LoVo (cell line): ENCODE measurements around the gene ZNF516.

ENCODE experiments used
- DNase-seq: peaks from one replicate; pipeline ENCODE4 v3.0.0-alpha.2; 2016; ENCODE audit warnings: low spot score

ZNF516 gene

DNA sequence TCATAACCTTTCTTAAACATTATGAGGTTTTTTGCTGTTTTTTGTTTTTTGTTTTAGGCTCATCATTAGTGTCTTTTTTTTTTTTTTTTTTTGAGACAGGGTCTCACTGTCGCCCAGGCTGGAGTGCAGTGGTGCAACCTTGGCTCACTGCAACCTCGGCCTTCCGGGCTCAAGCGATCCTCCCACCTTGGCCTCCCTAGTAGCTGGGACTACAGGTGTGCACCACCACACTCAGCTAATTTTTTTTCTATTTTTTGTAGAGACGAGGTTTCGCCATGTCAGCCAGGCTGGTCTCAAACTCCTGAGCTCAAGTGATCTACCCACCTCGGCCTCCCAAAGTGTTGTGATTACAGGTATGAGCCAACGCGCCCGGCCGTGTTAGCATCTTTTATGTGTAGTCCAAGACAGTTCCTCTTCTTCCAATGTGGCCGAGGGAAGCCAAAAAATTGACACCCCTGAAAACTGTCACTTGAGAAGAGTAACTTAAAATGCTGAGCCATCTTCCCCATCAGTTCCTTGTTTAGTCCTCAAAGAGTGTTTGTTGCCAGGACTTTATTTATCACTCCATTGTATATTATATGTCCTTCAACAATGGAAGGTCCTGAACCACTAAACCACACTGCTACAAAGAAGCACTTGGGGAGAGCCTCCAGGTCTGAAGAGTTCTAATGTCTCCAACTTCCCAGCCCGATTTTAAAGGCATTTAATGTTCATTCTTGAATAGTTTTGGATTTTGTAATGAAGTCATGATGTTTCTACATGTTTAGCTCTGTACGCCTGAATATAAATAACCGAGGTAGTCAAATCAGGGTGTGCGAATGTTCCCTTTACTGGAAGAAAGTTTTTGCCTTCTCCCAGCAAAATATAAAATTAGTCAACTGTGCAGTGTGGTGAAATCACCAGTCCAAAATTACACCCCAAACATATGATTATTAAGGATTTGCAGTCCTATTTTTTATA, 26.4 kb downstream of the ZNF516 start:
- no peak for DNase-seq

DNA sequence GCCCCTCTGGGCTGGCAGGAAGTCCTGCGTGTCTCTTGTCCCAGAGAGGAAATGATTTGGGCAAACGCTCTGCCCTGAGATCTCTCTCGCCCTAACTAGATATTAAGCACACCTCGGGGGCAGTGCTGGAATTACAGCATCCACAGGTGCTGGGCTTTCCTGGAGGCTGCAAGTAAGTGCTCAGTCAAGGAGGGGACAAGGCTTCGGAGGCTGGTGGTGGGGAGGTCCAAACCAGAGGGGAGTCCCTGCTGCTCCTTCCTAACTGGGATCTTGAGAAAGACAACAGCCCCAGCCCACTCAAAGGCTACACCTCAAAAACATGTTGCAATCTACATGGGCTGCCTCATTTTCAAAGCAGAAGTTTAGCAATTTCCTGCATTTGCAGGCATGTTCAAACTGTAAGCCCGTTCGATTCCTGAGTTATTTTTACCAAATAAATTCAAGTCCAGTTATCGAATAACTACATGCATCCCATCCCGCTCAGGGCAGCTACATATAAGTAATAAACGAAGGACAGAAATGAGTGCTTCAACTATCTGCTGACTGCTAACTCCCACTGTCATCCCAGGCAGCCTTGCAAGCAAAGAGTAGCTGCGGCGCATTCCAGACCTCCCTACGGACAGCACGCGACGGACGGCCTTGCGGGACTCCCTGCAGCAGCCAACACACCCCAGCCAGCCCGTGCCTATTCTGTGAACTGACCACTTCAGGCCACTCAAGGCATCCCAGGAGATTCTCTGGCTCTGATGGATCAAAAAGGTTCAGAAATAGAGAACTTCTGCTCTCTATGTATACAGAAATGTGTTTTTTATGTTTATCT, 27.5 kb downstream of the ZNF516 start:
- no peak for DNase-seq

DNA sequence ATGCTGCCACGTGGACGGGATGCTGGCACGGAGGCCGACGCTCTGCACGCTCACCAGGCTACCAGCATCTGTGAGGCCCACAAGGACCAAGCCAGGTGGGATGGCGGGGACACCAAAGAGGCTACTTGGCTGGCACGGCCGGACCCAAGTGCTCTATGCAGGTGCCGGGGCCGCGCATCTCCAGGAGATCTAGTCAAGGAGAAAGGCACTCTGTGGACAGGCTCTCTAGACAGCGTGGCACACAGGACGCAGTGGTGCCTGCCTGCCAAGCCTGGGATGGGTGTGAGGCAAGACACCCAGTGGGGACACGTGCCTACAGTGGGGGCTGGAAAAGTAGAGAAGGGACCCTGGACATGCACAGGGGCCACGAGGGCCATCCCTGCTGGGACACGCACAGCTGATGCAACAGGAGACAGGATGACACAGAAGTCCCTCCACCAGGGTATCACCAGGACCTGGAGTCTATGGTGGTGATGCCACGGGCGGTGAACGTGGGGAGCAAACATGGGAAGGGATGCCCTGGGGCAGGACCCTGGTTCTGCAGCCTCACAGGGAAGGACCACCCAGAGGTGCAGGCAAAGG, 28.5 kb downstream of the ZNF516 start:
- no peak for DNase-seq

DNA sequence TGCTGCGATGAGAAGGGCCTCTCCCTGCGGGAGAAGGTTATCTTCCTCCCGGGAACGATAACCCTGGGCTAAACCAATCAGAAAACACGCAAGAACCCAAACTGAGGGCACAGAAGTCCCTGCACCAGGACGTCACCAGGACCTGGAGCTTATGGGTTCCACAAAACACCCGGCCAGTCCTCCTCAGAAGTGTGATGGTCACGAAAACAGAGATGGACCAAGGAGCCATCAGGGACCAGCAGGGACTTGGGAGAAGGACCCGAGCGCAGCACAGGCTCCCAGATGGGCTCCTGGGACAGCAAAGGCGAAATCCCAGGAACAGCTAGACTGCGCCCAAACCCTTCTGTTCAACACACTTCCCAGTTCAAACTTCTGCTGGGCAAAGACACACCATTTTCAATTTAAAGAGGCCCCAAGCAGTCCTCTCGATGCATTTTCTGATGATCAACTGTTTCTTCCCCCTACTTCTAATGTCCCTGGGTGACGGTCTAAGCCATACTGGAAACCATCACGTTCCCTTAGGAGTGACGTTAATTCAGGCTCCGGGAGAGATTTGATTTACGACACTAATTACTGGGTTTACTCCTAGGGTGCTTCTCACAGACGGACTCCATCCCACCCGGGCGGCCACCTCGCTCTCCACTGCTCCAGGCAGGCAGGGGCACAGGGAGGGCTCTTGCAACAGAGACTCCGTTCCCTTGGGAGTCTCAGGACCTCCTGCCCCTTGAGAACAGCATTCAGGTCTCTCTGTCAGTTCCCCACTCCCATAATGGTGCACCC, 29.2 kb downstream of the ZNF516 start:
- no peak for DNase-seq

DNA sequence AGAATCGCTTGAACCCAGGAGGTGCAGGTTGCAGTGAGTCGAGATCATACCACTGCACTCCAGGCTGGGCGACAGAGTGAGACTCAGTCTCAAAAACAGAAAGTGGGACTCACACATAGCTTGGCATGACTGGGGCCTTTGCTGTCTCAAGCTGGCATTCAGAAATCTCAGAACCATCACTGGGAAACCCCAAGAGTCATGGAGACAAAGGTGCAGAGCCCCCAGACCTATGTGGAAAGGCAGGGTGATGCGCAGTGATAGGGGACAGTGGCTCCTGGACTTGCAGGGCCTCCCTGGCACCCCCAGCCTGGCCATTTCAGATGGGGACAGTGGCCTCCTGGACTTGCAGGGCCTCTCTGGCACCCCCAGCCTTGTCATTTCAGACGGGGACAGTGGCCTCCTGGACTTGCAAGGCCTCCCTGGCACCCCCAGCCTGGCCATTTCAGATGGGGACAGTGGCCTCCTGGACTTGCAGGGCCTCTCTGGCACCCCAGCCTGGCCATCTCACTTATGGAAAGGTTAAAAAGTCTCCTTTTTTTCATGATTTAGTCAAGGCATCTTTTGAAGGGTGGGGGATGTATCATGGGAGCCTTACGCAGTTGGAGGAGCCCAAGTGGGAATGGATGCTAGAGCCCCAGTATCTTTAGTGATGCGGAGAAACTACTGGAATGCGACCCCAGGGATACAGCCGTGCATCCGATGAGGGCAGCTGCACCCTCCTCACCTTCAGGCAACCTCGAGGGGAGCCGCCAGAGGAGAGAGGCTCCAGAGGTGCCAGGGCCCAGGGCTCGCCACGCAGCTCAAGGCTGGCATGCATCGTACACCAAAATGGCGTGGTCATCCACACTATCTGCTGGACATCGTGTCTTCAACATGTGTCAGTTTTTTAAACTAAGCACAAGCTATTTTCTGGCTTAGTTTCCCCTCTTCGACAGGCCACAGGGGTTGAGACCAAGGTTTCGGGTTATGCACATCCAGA, 30.5 kb downstream of the ZNF516 start:
- no peak for DNase-seq

DNA sequence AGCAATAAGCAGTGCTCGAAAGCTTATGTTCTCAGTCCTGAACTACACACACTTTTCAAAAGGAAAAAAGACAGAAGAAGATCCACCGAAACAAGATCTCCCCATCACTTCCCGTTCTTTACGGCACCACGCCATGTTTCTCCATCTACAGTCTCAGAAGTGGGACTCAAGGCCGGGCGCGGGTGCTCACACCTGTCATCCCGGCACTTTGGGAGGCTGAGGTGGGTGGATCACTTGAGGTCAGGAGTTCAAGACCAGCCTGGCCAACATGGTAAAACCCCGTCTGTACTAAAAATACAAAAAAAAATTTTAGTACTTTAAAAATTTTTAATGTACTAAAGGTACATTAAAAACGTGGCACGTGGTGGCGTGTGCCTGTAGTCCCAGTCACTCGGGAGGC, 31.2 kb downstream of the ZNF516 start:
- DNase-seq: no peak

DNA sequence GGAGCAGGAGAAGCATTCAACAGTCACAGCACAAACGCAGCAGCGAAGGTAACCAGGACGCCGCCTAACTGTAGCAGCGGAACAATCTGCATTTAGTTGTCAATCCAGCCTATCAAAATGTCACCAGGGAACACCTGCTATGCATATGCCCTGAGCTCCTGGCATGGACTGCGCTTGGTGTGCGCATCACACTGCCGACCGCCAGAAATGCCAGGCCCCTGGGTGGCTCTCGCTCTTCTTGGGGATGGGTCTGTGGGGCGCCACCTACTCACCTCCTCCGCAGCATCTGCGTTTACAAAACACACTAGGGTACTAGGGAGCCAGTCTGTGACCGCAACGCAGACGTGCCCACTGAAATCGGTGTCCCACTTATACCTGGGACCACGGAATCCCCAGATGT, 31.7 kb downstream of the ZNF516 start:
- no peak for DNase-seq

DNA sequence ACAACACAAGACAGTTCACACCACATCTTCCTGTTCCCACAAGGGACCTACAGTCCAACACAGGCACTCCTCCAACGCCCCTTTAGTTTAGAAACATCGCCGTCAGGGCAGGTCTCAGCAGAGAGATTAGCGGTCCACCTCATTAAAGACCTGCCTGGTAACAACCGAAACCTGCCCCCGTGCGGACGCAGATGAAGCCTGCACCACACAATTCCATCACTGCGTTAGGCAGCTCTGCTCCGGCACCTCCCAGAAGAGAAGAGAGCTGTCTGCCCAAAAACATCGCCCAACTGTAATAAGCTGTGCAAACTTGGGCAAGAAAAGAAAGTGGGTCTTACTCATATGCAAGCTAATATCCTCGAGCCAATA, 32.7 kb downstream of the ZNF516 start:
- DNase-seq: no peak

DNA sequence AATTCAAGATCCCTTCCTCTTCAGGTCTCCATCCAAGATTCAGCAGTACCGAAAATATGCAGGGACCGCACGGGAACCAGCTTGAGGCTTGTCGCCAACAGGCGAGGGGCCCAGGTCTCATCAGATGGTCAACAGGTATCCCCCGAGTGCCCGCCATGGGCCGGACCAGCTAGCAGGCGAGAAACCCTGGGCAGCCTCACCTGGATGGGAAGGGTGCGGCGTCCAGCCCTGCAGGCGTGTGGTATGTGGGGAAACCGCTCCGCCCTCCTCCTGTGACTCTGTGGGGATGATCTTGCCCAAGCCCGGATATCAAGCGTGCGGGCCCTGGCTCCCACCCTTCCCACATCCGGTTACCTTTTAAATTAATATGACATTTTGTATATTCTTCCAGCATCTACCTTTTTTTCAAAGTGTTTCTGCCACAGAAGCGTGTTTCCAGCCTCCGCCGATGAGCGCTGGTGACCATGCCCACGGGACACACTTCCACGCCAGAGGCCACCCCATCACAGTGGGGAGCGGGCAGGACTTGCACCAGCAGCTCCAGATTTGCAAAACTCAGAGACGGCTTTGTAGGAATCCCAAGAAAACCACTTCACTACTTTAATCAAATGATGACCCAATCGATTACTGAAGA, 33.2 kb downstream of the ZNF516 start:
- DNase-seq: no peak

DNA sequence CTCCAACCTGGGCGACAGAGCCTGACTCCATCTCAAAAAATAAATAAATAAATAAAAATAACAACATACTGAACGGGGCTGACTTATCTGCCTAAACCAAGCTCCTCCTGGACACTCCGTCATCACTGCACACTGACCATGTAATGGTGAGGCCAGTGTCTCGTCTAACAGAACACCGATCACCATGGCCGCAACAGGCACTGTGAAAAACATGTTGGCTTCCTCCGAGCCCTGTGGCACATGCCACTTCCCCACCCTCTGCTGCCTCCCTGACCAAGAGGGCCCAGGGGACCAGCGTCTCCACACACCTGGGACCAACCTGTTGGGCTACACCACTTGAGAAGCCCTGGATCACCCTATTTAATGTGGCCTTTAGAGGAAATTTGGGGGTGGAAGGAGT, 33.9 kb downstream of the ZNF516 start:
- DNase-seq: no peak

DNA sequence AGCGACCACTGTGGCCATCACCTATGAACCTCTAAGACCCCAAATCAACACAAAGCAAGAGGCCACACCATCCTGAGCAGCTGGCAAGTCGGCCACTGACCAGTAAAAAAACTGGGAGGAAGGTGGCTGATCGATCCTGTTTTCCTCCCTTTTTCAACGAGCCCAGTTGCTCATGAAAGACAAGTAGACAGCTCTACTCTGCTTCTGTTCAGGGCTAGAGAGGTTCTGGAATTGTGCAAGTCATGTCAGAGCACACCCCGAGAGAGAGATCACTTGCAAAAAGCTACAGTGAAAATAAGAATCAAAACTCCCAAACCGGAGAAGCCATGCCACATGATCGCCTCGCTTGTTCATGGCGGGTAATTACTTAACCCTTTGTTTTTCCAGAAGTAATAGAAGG, 34.6 kb downstream of the ZNF516 start:
- no peak for DNase-seq

DNA sequence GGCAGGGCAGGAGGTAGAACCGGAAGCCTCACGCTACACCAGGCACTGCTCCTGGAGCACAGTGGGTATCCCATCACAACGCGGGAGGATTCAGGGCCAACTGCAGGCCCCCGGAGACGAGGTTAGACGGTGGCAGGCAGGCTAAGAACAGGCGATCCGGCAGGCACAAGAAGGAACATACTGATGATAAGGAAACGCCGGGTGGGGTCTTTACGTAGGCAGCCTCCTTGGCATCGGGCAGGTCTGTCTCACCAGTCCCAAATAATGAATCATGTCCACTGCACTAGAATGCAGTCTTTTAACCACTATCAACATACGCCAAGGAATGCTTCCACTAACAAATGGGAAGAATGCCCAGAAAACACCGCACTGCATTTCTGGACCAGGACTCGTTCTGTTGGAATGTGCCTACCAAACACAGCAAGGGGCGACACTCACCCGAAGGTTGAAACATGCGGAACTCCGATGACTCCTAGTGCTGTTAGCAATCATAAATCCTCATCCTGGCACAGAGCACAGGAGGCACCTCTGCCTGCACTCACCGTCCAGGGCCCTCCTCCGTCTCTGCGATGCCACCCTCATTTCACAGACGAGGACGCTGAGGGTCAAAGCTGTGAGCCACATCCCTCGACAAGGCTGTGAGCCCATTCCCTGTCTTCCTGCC, 35.2 kb downstream of the ZNF516 start:
- DNase-seq: peak; percentile 27

DNA sequence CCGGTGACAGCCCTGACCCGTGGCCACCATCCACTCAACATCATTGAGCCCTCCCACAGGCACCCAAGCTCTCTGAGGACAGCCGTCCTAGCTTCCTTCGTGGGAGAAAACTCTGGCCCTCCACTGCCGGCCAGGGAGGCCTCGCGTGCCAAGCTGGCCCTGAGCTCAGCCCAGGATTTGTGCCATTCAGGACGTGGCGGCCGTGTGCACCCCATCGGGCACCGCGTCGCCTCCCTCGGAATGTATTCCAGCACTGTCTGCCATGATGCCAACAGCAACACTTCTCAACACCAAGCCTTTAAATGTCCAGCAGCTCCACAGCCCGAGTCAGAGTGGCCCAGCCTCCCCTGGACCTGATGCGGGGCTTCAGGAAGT, 35.7 kb downstream of the ZNF516 start:
- no peak for DNase-seq

DNA sequence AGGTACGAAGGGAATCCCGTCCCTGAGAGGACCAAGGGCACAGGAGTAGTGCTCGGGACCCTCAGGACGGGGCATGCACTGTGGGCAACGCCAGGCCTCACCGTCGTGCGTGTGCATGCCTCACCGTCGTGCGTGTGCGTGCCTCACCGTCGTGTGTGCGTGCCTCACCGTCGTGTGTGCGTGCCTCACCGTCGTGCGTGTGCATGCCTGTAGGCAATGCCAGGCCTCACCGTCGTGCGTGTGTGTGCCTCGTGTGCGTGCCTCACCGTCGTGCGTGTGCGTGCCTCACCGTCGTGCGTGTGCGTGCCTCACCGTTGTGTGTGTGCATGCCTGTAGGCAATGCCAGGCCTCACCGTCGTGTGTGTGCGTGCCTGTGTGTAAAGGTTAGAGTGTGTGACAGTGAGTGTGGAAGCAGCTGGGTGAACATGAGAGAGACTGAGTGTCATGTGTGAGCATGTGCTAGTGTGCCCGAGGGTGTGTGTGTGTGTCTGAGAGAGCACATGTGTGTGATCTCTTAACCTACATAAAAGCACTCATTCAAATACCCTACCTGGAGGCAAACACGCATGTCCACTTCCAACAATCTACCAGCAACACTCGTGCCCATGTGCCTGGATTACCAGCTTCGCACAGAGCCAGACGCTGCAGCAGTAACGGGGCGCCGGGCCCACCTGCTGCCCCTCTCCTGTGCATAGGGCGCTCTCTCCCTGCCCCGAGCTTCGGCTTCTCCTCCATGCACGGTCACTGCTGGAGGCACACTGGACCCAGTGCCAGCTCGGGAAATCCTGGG, 36.3 kb downstream of the ZNF516 start:
- no peak for DNase-seq

DNA sequence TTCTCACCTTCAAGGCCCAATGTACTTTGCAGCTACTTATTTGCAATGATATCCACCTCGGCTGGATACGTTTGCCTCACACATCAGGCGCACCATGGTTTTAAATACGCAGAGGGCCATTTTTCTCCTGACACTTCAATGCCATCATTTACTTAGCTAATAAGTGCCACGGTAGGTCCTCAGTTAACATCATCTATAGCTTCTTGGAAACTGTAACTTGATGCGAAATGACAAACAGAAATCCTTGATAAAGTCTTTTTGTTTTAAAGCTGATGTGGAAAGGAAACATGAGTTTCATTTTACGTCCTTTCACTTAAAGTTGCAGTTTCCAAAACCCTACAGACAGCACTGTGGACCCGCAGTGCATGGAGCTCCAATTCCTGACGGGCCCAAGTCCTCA, 37.1 kb downstream of the ZNF516 start:
- no peak for DNase-seq

DNA sequence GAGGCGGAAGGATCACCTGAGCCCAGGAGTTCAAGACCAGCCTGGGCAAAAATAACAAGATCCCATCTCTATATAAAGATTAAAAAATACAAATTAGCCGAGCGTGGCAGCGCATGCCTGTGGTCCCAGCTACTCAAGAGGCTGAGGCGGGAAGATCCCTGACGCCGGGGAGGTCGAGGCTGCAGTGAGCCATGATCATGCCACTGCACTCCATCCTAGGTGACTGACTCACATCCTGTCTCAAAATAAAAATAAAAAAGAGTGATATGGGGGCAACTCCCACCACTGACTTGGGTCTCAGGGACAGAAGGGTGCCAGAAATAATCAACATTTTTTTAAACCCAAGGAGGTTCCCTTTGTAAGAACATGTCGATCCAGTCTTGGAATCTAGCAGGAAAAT, 37.6 kb downstream of the ZNF516 start:
- DNase-seq: no peak

DNA sequence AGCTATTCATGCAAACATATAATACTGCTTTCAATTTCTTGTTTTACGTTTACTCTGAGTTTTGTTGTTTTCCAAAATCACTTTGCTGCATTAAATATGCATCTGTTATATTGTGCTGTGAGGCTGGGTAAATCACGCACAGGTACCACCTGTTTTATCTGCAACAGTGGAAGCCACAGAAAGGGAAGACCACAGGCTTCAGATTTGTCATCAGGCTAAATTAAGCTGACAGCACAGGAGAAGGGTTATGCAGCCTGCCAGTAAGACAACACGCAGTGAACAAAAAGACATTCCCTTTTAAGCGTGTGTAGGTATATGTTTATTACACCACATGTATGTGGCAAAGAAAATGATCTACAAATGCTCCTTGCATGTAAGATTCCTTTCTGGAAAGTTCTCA, 38.2 kb downstream of the ZNF516 start:
- DNase-seq: no peak

DNA sequence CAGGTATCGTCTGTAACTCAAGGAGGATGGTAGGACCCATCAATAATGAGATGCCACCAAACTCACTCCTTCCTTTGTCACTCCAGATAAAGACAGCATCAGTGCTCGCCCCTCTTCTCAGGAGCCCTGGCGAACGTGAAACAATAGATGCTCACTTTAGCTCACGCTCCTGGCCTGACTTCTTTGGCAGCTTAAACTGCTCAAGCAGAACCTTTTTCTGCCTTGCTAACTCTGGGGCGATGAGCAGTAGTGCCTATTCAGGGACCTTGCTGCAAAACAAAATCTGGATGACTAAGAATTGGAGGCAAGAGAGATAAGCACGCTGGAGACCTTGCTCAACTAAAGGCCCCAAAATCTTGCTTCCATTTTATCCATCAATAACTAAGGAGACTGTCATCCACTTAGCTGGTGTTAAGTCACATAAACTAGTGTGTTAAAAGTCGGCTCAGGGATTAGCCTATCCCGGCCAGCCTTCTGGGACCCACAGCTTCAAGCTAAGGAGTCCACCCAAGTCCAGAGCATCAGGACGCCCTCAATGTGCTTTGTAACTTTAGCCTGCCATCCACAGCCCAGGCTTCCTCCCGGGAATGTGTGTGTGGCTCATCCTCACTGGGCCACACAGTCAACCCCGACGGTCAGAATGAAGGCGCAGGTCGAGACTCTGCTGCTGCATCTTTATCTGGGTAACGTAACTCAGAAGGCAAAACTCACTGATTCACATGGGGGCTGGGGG, 38.9 kb downstream of the ZNF516 start:
- DNase-seq: no peak
